ENCODE data around the gene TSPO2. TPM values are rescaled to one million over a fixed set of nuclear protein-coding genes. Genes with fewer than 3 reads are reported as not detected.

The TSPO2 gene
- total RNA-seq, 1 experiment from 2014 or later, result not detected

GRCh38 chr6:41074692-41075436 lies 32.6 kb downstream of the TSPO2 start:
- H3K36me3 Mint-ChIP-seq (ENCODE audit: insufficient read depth, unreplicated experiment), result peaks cover 20% of the 10 kb centered on the region
- peak overlapping the region; percentile 85 for H3K4me3 Mint-ChIP-seq (ENCODE audit: unreplicated experiment)
- H3K4me1 Mint-ChIP-seq (ENCODE audit: insufficient read depth, unreplicated experiment), result peaks cover 41% of the 10 kb centered on the region
- TF ChIP-seq CTCF (IDR thresholded peaks at IDR 0.05; ENCODE audit: unreplicated experiment), result no peak
- H3K9me3 Mint-ChIP-seq (ENCODE audit: unreplicated experiment), result no peaks in the 10 kb centered on the region
- CTCF ChIA-PET, result interaction anchor here (0.6 to 2.6 kb wide), 5 partner anchors 17 to 456 kb away, joined by 3 to 19 read pairs (median 8); no protein-coding TSS in a partner anchor
- DNase-seq (ENCODE audit: unreplicated experiment), result peak; percentile 41
- no peaks in the 10 kb centered on the region for H3K27me3 Mint-ChIP-seq (ENCODE audit: insufficient read depth, unreplicated experiment)
- POLR2A ChIA-PET, result interaction anchor here (0.6 to 1.8 kb wide), 11 partner anchors 9 to 1911 kb away, joined by 3 to 11 read pairs (median 3); no protein-coding TSS in a partner anchor
- intact Hi-C loops (cut with micrococcal nuclease), result loop anchor here (5.0 kb wide), 2 partner anchors 107 to 1728 kb away; no protein-coding TSS in a partner anchor
- no TSS peak for BruUV-seq (replicated peaks)
- peak overlapping the region; percentile 89 for H3K27ac Mint-ChIP-seq (ENCODE audit: low read depth, unreplicated experiment)

DNA sequence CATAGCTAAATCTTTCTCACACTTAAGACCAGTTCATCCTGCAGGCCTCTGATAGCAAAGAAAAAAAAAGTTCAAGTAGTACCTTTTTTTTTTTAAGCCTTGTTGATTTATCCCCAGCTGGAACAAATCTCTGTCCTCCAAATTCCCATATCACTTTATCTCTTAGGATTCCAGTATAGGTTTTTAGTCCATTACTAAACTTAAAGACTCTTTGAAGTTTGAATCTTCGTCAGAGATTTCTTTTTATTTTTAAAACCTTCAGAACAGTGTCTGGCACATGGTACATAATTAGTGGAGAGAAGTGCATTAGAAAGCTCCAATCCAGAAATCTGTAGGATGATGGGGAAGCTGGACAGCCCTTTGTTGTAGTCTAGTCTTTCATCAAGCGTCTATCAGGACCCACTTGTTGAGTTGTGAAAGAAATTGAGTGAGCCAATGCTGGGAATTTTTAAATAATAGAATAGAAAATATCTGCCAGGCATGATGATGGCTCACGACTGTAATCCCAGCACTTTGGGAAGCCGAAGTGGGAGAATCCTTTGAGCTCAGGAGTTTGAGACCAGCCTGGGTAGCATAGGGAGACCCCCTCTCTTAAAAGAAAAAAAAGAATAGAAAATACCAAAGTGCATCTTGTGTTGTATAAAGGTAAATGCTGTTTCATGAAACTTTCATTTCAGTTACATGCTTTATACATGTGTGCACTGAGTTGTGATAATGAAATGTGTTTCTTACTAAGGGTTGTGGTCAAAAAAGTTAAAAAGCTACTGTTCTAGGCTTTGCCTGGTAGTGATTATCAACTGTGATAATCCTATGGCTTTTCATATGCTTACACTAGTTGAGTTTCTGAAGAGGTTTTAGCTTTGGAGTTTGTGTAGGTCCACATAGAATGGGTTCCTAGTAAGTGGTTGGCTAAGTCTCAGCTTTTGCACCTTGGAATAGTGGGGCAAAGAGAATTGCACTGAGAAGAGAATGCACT lies 33.7 kb downstream of the TSPO2 start:
- peak overlapping the region; percentile 85 for H3K4me3 Mint-ChIP-seq (ENCODE audit: unreplicated experiment)
- peak overlapping the region; percentile 89 for H3K27ac Mint-ChIP-seq (ENCODE audit: low read depth, unreplicated experiment)
- no peaks in the 10 kb centered on the region for H3K27me3 Mint-ChIP-seq (ENCODE audit: insufficient read depth, unreplicated experiment)
- intact Hi-C loops (cut with micrococcal nuclease), result no loop called here
- no peaks in the 10 kb centered on the region for H3K9me3 Mint-ChIP-seq (ENCODE audit: unreplicated experiment)
- no peak for DNase-seq (ENCODE audit: unreplicated experiment)
- TF ChIP-seq CTCF (IDR thresholded peaks at IDR 0.05; ENCODE audit: unreplicated experiment), result no peak
- peaks cover 41% of the 10 kb centered on the region for H3K4me1 Mint-ChIP-seq (ENCODE audit: insufficient read depth, unreplicated experiment)
- BruUV-seq (replicated peaks), result no TSS peak
- ChIA-PET POLR2A (interaction anchor here (0.7 to 1.8 kb wide), 7 partner anchors 12 to 658 kb away, joined by 3 to 11 read pairs (median 4); no protein-coding TSS in a partner anchor), CTCF (interaction anchor here (0.9 to 2.6 kb wide), 7 partner anchors 16 to 244 kb away, joined by 3 to 19 read pairs (median 5); no protein-coding TSS in a partner anchor)
- H3K36me3 Mint-ChIP-seq (ENCODE audit: insufficient read depth, unreplicated experiment), result peaks cover 24% of the 10 kb centered on the region

- peak overlapping the region; percentile 37 for H3K27ac Mint-ChIP-seq (ENCODE audit: low read depth, unreplicated experiment)
- H3K4me3 Mint-ChIP-seq (ENCODE audit: unreplicated experiment), result no peak overlapping the region
- peaks cover 39% of the 10 kb centered on the region for H3K4me1 Mint-ChIP-seq (ENCODE audit: insufficient read depth, unreplicated experiment)
- intact Hi-C loops (cut with micrococcal nuclease), result no loop called here
- peaks cover 33% of the 10 kb centered on the region for H3K36me3 Mint-ChIP-seq (ENCODE audit: insufficient read depth, unreplicated experiment)
- ChIA-PET CTCF (interaction anchor here (0.5 kb wide), 1 partner anchor 23 kb away, joined by 3 read pairs; no protein-coding TSS in a partner anchor), POLR2A (interaction anchor here (0.6 kb wide), 1 partner anchor 563 kb away, joined by 3 read pairs; no protein-coding TSS in a partner anchor)
- no peak for TF ChIP-seq CTCF (IDR thresholded peaks at IDR 0.05; ENCODE audit: unreplicated experiment)
- DNase-seq (ENCODE audit: unreplicated experiment), result no peak
- H3K9me3 Mint-ChIP-seq (ENCODE audit: unreplicated experiment), result no peaks in the 10 kb centered on the region
- no TSS peak for BruUV-seq (replicated peaks)
- H3K27me3 Mint-ChIP-seq (ENCODE audit: insufficient read depth, unreplicated experiment), result no peaks in the 10 kb centered on the region
Measured at GRCh38 chr6:41077536-41077935, 35.3 kb downstream of the TSPO2 start.
